Stimulated activated naive CD4-positive, alpha-beta T cell (primary cell): ENCODE measurements around the gene DIPK1A.
A peak's percentile ranks its signal among the peaks of the same experiment; 100 is the strongest.
"Not testable (repeated sequence)": the region's sequence is repeated elsewhere in the genome, so short reads cannot be mapped to it uniquely, and the experiment has no call there.

Experiments used
- DNase-seq, 6 experiments: peaks; one replicate each; lab custom pipeline; 2025; lab: John Stamatoyannopoulos, UW

DIPK1A gene

GRCh38 chr1:92921031-92922023 lies 39.9 kb downstream of the DIPK1A start:
- no peak for DNase-seq

- DNase-seq, result no peak
These were observed 44.4 kb downstream of the DIPK1A start for GRCh38 chr1:92916899-92917298.

GRCh38 chr1:92915547-92915946 lies 45.7 kb downstream of the DIPK1A start:
- DNase-seq, result no peak

GRCh38 chr1:92913093-92913819 lies 48.0 kb downstream of the DIPK1A start:
- DNase-seq, result no peak

- DNase-seq, result no peak
These were observed 51.2 kb downstream of the DIPK1A start for GRCh38 chr1:92910081-92910480.

GRCh38 chr1:92909321-92909720 lies 51.9 kb downstream of the DIPK1A start:
- no peak for DNase-seq

- no peak for DNase-seq
These were observed 53.1 kb downstream of the DIPK1A start for GRCh38 chr1:92907949-92908684.

GRCh38 chr1:92903765-92904164 lies 57.5 kb downstream of the DIPK1A start:
- DNase-seq, result no peak

GRCh38 chr1:92902406-92902744 lies 58.9 kb downstream of the DIPK1A start:
- DNase-seq, result no peak

- no peak for DNase-seq
These were observed 59.4 kb downstream of the DIPK1A start for GRCh38 chr1:92901699-92902405.

GRCh38 chr1:92901126-92901525 lies 60.1 kb downstream of the DIPK1A start:
- DNase-seq, result no peak

GRCh38 chr1:92900539-92900938 lies 60.7 kb downstream of the DIPK1A start:
- DNase-seq, result no peak

GRCh38 chr1:92899780-92900179 lies 61.5 kb downstream of the DIPK1A start:
- DNase-seq, result no peak

GRCh38 chr1:92898053-92898452 lies 63.2 kb downstream of the DIPK1A start:
- DNase-seq, result not testable (repeated sequence)

- DNase-seq, result no peak
These were observed 73.8 kb downstream of the DIPK1A start for GRCh38 chr1:92887465-92887864.

GRCh38 chr1:92886886-92887419 lies 74.3 kb downstream of the DIPK1A start:
- DNase-seq, result no peak

- no peak for DNase-seq
These were observed 77.1 kb downstream of the DIPK1A start for GRCh38 chr1:92884195-92884594.

- no peak for DNase-seq
These were observed 78.0 kb downstream of the DIPK1A start for GRCh38 chr1:92883297-92883696.

- peak in 5 of 6 experiments; percentile 3 to 64 (median 40) for DNase-seq
These were observed 78.4 kb downstream of the DIPK1A start for GRCh38 chr1:92882819-92883218.

- DNase-seq, result no peak
These were observed 79.9 kb downstream of the DIPK1A start for GRCh38 chr1:92881391-92881790.

GRCh38 chr1:92879316-92879968 lies 81.8 kb downstream of the DIPK1A start:
- DNase-seq, result no peak
